ENCODE data around the gene CNTNAP4.

- TF ChIP-seq POLR2A (IDR thresholded peaks at IDR 0.05): no peak
- TF ChIP-seq, protein P1, sequence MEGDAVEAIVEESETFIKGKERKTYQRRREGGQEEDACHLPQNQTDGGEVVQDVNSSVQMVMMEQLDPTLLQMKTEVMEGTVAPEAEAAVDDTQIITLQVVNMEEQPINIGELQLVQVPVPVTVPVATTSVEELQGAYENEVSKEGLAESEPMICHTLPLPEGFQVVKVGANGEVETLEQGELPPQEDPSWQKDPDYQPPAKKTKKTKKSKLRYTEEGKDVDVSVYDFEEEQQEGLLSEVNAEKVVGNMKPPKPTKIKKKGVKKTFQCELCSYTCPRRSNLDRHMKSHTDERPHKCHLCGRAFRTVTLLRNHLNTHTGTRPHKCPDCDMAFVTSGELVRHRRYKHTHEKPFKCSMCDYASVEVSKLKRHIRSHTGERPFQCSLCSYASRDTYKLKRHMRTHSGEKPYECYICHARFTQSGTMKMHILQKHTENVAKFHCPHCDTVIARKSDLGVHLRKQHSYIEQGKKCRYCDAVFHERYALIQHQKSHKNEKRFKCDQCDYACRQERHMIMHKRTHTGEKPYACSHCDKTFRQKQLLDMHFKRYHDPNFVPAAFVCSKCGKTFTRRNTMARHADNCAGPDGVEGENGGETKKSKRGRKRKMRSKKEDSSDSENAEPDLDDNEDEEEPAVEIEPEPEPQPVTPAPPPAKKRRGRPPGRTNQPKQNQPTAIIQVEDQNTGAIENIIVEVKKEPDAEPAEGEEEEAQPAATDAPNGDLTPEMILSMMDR (IDR thresholded peaks at IDR 0.05): no peak
Observed at GRCh38 chr16:76232704-76233103, 44.5 kb upstream of the CNTNAP4 start.
